ENCODE data around the gene ASB15.

ASB15 gene

GRCh38 chr7:123681561-123681960, 79.9 kb downstream of the ASB15 start:
- Histone ChIP-seq H3K9me3 (ENCODE audit: control insufficient read depth, low read length) (no peaks in the 10 kb centered on the region), H3K4me2 (ENCODE audit: low read length) (no peak overlapping the region), H3K27me3 (ENCODE audit: control insufficient read depth, insufficient read depth, low read length) (no peaks in the 10 kb centered on the region), H3K4me1 (peaks cover 17% of the 10 kb centered on the region), H2AFZ (no peak overlapping the region), H3K36me3 (ENCODE audit: control insufficient read depth, insufficient read depth, low read length) (no peaks in the 10 kb centered on the region), H3K9ac (no peak overlapping the region), H3K27ac (no peak overlapping the region), H3K79me2 (no peaks in the 10 kb centered on the region), H3K4me3 (ENCODE audit: low read depth, low read length) (no peak overlapping the region)
- no peak for TF ChIP-seq CTCF (IDR thresholded peaks at IDR 0.05)

GRCh38 chr7:123682690-123683089, 81.1 kb downstream of the ASB15 start:
- Histone ChIP-seq H3K79me2 (no peaks in the 10 kb centered on the region), H3K36me3 (ENCODE audit: control insufficient read depth, insufficient read depth, low read length) (no peaks in the 10 kb centered on the region), H2AFZ (no peak overlapping the region), H3K4me2 (ENCODE audit: low read length) (no peak overlapping the region), H3K9ac (no peak overlapping the region), H3K9me3 (ENCODE audit: control insufficient read depth, low read length) (no peaks in the 10 kb centered on the region), H3K27me3 (ENCODE audit: control insufficient read depth, insufficient read depth, low read length) (no peaks in the 10 kb centered on the region), H3K27ac (no peak overlapping the region), H3K4me1 (peaks cover 23% of the 10 kb centered on the region), H3K4me3 (ENCODE audit: low read depth, low read length) (no peak overlapping the region)
- TF ChIP-seq CTCF (IDR thresholded peaks at IDR 0.05) = peak; percentile 42

- H3K4me3 ChIP-seq (ENCODE audit: low read depth, low read length) = no peak overlapping the region
- peaks cover 6% of the 10 kb centered on the region for H3K4me1 ChIP-seq
- no peak for TF ChIP-seq CTCF (IDR thresholded peaks at IDR 0.05)
- H3K9me3 ChIP-seq (ENCODE audit: control insufficient read depth, low read length) = no peaks in the 10 kb centered on the region
- no peaks in the 10 kb centered on the region for H3K36me3 ChIP-seq (ENCODE audit: control insufficient read depth, insufficient read depth, low read length)
- no peaks in the 10 kb centered on the region for H3K27me3 ChIP-seq (ENCODE audit: control insufficient read depth, insufficient read depth, low read length)
- no peak overlapping the region for H3K9ac ChIP-seq
- no peak overlapping the region for H2AFZ ChIP-seq
- no peak overlapping the region for H3K4me2 ChIP-seq (ENCODE audit: low read length)
- H3K27ac ChIP-seq = no peak overlapping the region
- no peaks in the 10 kb centered on the region for H3K79me2 ChIP-seq
These were observed 85.5 kb downstream of the ASB15 start for GRCh38 chr7:123687161-123687560.

- TF ChIP-seq CTCF (IDR thresholded peaks at IDR 0.05) = no peak
- Histone ChIP-seq H3K27me3 (ENCODE audit: control insufficient read depth, insufficient read depth, low read length) (no peaks in the 10 kb centered on the region), H3K9me3 (ENCODE audit: control insufficient read depth, low read length) (no peaks in the 10 kb centered on the region), H3K79me2 (no peaks in the 10 kb centered on the region), H3K4me2 (ENCODE audit: low read length) (no peak overlapping the region), H3K36me3 (ENCODE audit: control insufficient read depth, insufficient read depth, low read length) (no peaks in the 10 kb centered on the region), H3K27ac (no peak overlapping the region), H2AFZ (no peak overlapping the region), H3K4me3 (ENCODE audit: low read depth, low read length) (no peak overlapping the region), H3K4me1 (peaks cover 5% of the 10 kb centered on the region), H3K9ac (no peak overlapping the region)
These were observed 86.1 kb downstream of the ASB15 start for GRCh38 chr7:123687727-123688126.
